GM23248 (cell line): Measurements from ENCODE around the gene SERPINE3. TPM values are rescaled to one million over a fixed set of nuclear protein-coding genes. Genes with fewer than 3 reads are reported as not detected.

Source experiments
- DNase-seq: peaks from one replicate; pipeline ENCODE4 v3.0.0-alpha.2; 2015
- H2AFZ ChIP-seq: fragments of 200-600 bp; sonication (generic); 2 replicates; pipeline ENCODE4 v1.6.1; 2016; ENCODE audit warnings: antibody characterized with exemption
- H3F3A ChIP-seq: fragments of 200-600 bp; sonication (generic); 2 replicates; pipeline ENCODE4 v1.6.1; 2016; ENCODE audit warnings: mild to moderate bottlenecking, antibody characterized with exemption, mixed run types; ENCODE audit not compliant: insufficient read depth
- H3K27ac ChIP-seq: fragments of 200-600 bp; sonication (generic); 2 replicates; pipeline ENCODE4 v1.5.1; 2016; ENCODE audit warnings: mild to moderate bottlenecking
- H3K27me3 ChIP-seq: fragments of 200-600 bp; sonication (generic); replicated peaks from 2 replicates; pipeline ENCODE4 v1.6.1; 2016; ENCODE audit warnings: mild to moderate bottlenecking; ENCODE audit not compliant: insufficient read depth
- H3K36me3 ChIP-seq: fragments of 200-600 bp; sonication (generic); 2 replicates; pipeline ENCODE4 v1.6.1; 2016; ENCODE audit warnings: low read depth, mild to moderate bottlenecking
- H3K4me1 ChIP-seq: fragments of 200-600 bp; sonication (generic); 2 replicates; pipeline ENCODE4 v1.6.1; 2016; ENCODE audit warnings: mild to moderate bottlenecking; ENCODE audit not compliant: insufficient read depth
- H3K4me2 ChIP-seq: fragments of 200-600 bp; sonication (generic); one replicate; pipeline ENCODE4 v1.6.1; 2016; ENCODE audit warnings: mild to moderate bottlenecking; ENCODE audit not compliant: unreplicated experiment
- H3K4me3 ChIP-seq: fragments of 200-600 bp; sonication (generic); 2 replicates; pipeline ENCODE4 v1.5.1; 2016; ENCODE audit warnings: mild to moderate bottlenecking
- H3K79me2 ChIP-seq: fragments of 200-600 bp; sonication (generic); 2 replicates; pipeline ENCODE4 v1.6.1; 2016; ENCODE audit warnings: mild to moderate bottlenecking; ENCODE audit not compliant: insufficient read depth
- H3K9ac ChIP-seq: fragments of 200-600 bp; sonication (generic); 2 replicates; pipeline ENCODE4 v1.6.1; 2016; ENCODE audit warnings: mild to moderate bottlenecking
- H3K9me2 ChIP-seq: fragments of 200-600 bp; sonication (generic); 2 replicates; pipeline ENCODE4 v1.6.1; 2016; ENCODE audit warnings: mixed run types, mild to moderate bottlenecking, moderate library complexity; ENCODE audit not compliant: insufficient read depth
- H3K9me3 ChIP-seq: fragments of 200-600 bp; sonication (generic); one replicate; pipeline ENCODE4 v1.6.1; 2017; ENCODE audit warnings: low read depth
- H4K20me1 ChIP-seq: fragments of 200-600 bp; sonication (generic); 2 replicates; pipeline ENCODE4 v1.6.0; 2016; ENCODE audit not compliant: insufficient read depth
- EZH2 ChIP-seq: fragments of 200-600 bp; sonication (generic); IDR thresholded peaks from 2 replicates; pipeline ENCODE4 v1.6.1; 2018; ENCODE audit warnings: antibody characterized with exemption, mild to moderate bottlenecking; ENCODE audit not compliant: insufficient read depth, poor library complexity, severe bottlenecking
- EZH2phosphoT487 ChIP-seq: fragments of 200-600 bp; sonication (generic); IDR thresholded peaks from 2 replicates; pipeline ENCODE4 v1.6.1; 2018; ENCODE audit warnings: antibody characterized with exemption, moderate library complexity, mild to moderate bottlenecking, low read depth; ENCODE audit not compliant: insufficient read depth
- WGBS, 2 experiments: methylation state at CpG; one replicate each; pipeline ENCODE4 v1.1.6; 2015 to 2017; ENCODE audit warnings: low lambda C conversion rate in 2 of 2, low coverage in 1 of 2; ENCODE audit errors: missing lambda C conversion rate in 2 of 2; 5-methylcytosine and 5-hydroxymethylcytosine counted together
- in situ Hi-C: fragments of 300-500 bp; cut with MboI; formaldehyde crosslinking; loops from 2 replicates; pipeline ENCODE4 v1.15.0; 2020
- polyA plus RNA-seq: library from polyadenylated mRNA; unstranded; fragments of >200 nt; fragmentation: Nextera tagmentation; extraction: Ambion mirVana; gene quantifications from 2 replicates; pipeline ENCODE4 v1.2.1, GENCODE V29; 2016
- total RNA-seq: library from RNA; depleted of rRNA; stranded (reverse); fragments of >200 nt; shearing (Covaris generic); gene quantifications from 2 replicates; pipeline ENCODE4 v1.2.3, GENCODE V29; 2014

The SERPINE3 gene
- total and polyA plus RNA-seq, 2 experiments from 2014 or later, result 0.21 TPM; not detected in 1

DNA sequence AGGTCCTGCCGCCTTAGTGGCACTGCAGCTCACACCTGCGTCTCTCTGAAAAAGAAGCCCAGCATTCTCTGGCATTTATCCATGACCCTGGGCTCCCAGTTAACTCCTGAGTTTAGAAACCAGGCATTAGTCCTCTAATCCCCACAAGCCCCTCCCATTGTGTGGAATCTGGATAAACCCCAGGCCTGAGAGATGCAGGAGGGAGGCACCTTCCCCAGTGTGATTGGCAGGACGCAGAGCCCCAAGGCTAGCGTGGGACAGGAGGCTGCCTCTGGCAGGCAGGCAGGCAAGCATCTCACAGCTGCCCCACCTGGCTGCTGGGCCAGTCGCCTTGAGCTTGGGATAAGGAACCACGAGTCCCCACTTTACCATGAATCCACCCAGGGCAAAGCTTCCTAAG is 11.0 kb upstream of the SERPINE3 start:
- H3K27ac ChIP-seq, result no peak overlapping the region
- in situ Hi-C loops, result no loop called here
- H3K4me1 ChIP-seq, result peaks cover 5% of the 10 kb centered on the region; the same call in 1 of the 2 replicates
- 66 to 74% methylated on average over 6 of the region's 6 CpGs for WGBS, 2 experiments
- no peaks in the 10 kb centered on the region for H3K79me2 ChIP-seq
- no peaks in the 10 kb centered on the region for H3K36me3 ChIP-seq
- no peaks in the 10 kb centered on the region for H3K9me2 ChIP-seq
- H3K27me3 ChIP-seq, result no peaks in the 10 kb centered on the region
- H3F3A ChIP-seq, result no peaks in the 10 kb centered on the region
- H3K9me3 ChIP-seq, result no peaks in the 10 kb centered on the region
- no peak overlapping the region for H3K4me2 ChIP-seq
- TF ChIP-seq EZH2phosphoT487, result no peak
- no peak for TF ChIP-seq EZH2
- H3K4me3 ChIP-seq, result no peak overlapping the region
- no peak overlapping the region for H3K9ac ChIP-seq
- DNase-seq, result no peak
- H2AFZ ChIP-seq, result no peak overlapping the region
- H4K20me1 ChIP-seq, result no peaks in the 10 kb centered on the region

DNA sequence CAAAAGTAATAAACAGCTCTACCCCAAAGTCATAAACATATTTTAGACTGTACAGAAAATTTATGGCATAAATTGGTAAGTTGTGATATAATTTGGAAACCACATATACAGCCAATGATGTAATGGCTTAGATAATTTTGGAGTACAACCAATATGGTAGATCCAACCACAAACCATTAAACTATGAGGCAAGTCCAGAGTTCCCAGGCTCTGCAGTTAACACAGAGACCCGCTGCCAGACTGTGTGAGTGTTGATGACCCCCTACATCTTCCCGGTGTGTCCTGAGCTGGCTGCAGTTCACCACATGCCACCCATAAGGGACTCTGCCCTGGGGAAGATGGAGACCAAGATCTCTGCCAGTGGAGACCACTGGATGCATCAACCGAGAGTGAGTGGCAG is 9.9 kb upstream of the SERPINE3 start:
- no peak overlapping the region for H3K4me3 ChIP-seq
- no peaks in the 10 kb centered on the region for H3K9me2 ChIP-seq
- H3K9ac ChIP-seq, result no peak overlapping the region
- H2AFZ ChIP-seq, result no peak overlapping the region
- TF ChIP-seq EZH2phosphoT487, result no peak
- no peak for TF ChIP-seq EZH2
- H4K20me1 ChIP-seq, result no peaks in the 10 kb centered on the region
- no peaks in the 10 kb centered on the region for H3F3A ChIP-seq
- no peak for DNase-seq
- no peaks in the 10 kb centered on the region for H3K79me2 ChIP-seq
- H3K27me3 ChIP-seq, result no peaks in the 10 kb centered on the region
- in situ Hi-C loops, result no loop called here
- H3K4me2 ChIP-seq, result no peak overlapping the region
- WGBS, 2 experiments, result 79 to 88% methylated on average over 3 of the region's 3 CpGs
- H3K27ac ChIP-seq, result no peak overlapping the region
- H3K36me3 ChIP-seq, result no peaks in the 10 kb centered on the region
- H3K4me1 ChIP-seq, result peaks cover 5% of the 10 kb centered on the region; the same call in 1 of the 2 replicates
- no peaks in the 10 kb centered on the region for H3K9me3 ChIP-seq

DNA sequence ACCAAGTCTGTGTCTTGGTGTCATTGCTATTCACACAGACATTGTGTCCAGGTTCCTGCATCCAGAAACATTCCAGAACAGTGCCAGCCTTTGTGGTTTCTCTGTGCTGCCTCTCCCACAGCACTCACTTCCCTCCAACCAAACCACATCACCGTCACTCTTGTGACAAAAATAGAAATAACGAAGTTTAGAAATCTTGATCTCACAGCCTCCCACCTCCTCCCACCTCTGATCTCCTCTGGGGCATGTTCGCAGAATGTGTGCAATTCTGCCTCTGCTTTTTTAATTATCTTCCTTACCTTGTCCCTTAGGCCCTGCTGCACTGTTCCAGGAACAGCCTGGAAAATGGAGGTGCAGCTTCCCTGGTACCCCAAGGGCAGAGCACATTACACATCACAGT is 8.7 kb upstream of the SERPINE3 start:
- no peak overlapping the region for H3K4me3 ChIP-seq
- H3K27ac ChIP-seq, result no peak overlapping the region
- H3K4me2 ChIP-seq, result no peak overlapping the region
- WGBS, 2 experiments, result 68 to 70% methylated on average over 3 of the region's 3 CpGs
- TF ChIP-seq EZH2 (no peak), EZH2phosphoT487 (no peak)
- H3K9me3 ChIP-seq, result no peaks in the 10 kb centered on the region
- peaks cover 5% of the 10 kb centered on the region; the same call in 1 of the 2 replicates for H3K4me1 ChIP-seq
- no peaks in the 10 kb centered on the region for H3K27me3 ChIP-seq
- H3K9me2 ChIP-seq, result no peaks in the 10 kb centered on the region
- H2AFZ ChIP-seq, result no peak overlapping the region
- H3K79me2 ChIP-seq, result no peaks in the 10 kb centered on the region
- DNase-seq, result peak; percentile 59
- no peaks in the 10 kb centered on the region for H3K36me3 ChIP-seq
- H3F3A ChIP-seq, result no peaks in the 10 kb centered on the region
- in situ Hi-C loops, result no loop called here
- H4K20me1 ChIP-seq, result no peaks in the 10 kb centered on the region
- H3K9ac ChIP-seq, result no peak overlapping the region

DNA sequence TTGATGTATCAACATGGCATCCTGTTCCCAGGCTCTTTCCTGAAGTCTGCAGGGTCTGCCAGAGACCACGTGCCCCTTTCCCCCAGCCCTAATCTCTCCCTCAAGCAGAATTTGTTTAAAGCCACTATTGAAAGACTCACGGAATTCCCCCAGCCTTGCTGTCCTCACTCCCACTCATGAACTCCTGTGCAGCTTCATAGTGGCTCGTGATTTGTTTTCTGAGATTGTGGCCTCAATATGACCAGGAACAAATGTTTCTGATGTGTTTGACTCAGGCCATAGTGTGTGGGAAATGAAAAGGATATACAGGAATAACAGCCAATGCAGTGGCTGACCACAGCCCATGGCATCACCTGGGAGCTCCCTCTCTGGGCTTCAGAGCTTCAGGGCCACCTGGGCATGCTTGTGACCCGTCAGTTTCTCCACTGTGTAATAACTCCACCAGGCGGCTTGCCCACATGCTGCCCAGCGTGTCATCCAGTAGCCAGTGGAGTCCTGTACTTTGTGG is 8.1 kb upstream of the SERPINE3 start:
- no peaks in the 10 kb centered on the region for H3K36me3 ChIP-seq
- H3K9me3 ChIP-seq, result no peaks in the 10 kb centered on the region
- no peaks in the 10 kb centered on the region for H3K79me2 ChIP-seq
- H3K4me1 ChIP-seq, result peaks cover 5% of the 10 kb centered on the region; the same call in 1 of the 2 replicates
- no peak overlapping the region for H3K27ac ChIP-seq
- in situ Hi-C loops, result no loop called here
- H3K9me2 ChIP-seq, result no peaks in the 10 kb centered on the region
- H3K4me2 ChIP-seq, result no peak overlapping the region
- TF ChIP-seq EZH2 (no peak), EZH2phosphoT487 (no peak)
- DNase-seq, result no peak
- WGBS, 2 experiments, result 34 to 47% methylated on average over 6 of the region's 6 CpGs
- H2AFZ ChIP-seq, result no peak overlapping the region
- no peaks in the 10 kb centered on the region for H3K27me3 ChIP-seq
- no peaks in the 10 kb centered on the region for H3F3A ChIP-seq
- H4K20me1 ChIP-seq, result no peaks in the 10 kb centered on the region
- H3K9ac ChIP-seq, result no peak overlapping the region
- no peak overlapping the region for H3K4me3 ChIP-seq
